HG03135 (cell line): ENCODE measurements around the gene UNC93B1.
"Not testable (repeated sequence)": the region's sequence is repeated elsewhere in the genome, so short reads cannot be mapped to it uniquely, and the experiment has no call there.

ENCODE experiments used
- ATAC-seq: cut with Tn5 transposase; IDR thresholded peaks from one replicate; pipeline ENCODE4 v1.9.1; 2021; ENCODE audit warnings: mild to moderate bottlenecking, moderate library complexity; ENCODE audit not compliant: unreplicated experiment

UNC93B1 gene

DNA sequence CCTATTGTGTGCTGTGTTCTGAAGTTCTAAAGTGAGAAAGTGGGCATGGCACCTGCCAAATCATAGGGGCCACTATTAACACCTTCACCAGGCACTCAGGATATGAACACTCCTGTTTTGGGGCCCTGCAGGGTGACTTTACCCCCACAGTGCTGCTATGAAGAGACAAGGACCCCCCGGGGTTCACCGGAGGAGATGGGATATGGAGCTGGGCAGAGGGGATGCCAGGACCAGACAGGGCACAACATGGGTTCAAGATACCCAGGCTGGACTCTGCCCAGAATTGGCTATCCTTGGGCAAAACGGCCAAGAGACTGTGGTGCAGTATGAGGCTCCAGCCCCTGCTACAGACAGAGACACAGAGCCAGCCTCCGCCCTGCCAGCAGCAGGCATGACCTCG, 9.5 kb downstream of the UNC93B1 start:
- not testable (repeated sequence) for ATAC-seq

DNA sequence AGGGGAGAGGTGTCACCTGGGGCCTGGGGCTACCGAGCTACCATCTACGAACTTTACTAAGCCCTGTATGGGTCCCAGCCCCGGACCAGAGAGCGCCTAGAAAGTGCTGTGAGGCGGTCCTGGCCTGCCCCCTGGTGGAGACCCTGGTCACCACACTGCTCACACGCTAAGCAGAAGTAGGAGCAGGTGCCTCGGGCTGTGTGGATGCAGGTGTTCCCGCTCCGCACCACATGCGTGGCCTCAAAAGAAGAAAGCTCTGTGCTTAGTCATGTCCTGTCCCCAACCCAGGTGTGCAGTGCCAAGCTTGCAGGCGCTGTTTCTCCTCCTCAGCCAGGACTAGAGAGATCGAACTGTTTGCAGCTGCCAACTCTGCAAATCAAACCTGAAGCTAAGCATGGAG, 10.1 kb downstream of the UNC93B1 start:
- ATAC-seq, result not testable (repeated sequence)

DNA sequence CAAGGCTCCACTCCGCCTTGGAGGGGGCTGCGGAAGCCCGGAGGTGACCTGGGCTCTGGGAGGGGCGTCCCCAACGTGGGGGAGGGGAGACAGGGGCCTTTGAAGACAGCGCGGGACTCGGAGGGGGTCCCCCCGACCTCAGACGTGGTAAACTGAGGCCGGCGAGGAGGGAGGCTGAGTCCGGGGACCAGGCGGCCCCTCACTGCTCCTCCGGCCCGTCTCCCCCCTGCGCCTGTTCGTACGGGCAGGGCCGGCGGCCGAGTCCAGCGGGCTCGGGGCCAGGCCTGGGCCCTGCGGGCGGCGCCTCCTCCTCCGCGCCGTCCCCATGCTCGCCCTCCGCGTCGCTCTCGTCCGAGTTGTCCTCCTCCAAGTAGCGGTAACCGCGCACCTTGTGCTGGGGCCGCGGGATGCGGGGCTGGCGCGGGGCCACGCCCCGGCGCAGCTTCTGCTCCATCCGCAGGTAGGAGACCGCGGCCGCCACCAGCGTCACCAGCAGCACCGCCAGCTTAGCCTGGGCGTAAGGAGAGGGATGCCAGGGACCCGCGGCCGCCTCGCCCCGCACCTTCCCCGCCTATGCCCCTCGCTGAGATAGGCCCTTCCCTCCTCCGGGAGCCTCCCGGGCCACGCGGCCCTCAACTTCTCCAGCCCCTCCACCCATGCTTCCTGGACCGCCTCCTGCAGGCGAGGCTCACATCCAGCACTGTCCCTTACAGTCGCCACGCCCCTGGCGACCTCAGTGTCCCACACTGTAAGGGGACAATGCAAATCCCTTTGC, 12.4 kb downstream of the UNC93B1 start:
- ATAC-seq, result not testable (repeated sequence)

DNA sequence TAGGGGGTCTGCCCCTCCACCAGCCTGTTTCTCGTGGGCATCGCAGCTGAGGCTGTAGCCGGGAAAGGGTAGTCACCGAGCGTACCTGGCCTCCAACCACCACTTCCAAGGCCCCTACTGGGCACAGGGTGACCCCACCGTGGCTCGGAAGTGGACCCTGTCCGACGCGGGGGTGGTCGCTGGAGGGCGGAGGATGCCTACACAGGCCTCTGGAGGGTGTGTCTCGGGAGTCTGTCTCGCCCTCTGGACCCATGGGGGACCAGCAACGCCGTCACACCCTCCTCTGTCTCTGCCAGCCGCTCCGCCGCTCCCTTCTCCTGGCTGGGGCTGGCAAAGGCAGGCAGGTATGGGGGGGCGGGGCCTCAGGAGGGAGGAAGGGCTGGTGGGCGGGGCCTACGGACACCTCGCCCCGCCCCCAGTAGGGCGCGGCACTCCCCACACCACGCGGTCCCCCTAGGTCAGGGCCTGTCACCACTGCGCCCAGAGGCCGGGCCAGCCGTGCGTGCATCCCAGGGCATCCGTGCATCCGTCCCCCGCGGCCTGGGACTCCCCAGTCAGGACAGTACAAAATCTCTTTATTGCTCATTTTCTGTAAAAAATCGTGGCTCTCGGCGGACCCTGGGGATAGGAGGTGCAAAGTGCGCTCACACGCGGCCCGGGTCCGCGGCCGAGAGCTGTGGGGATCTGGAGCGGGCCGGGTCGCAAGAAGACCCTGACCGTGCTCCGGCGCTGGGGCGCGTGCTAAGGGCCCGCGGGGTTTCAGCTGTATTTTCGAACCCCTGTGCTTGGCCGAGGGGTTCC, 13.2 kb downstream of the UNC93B1 start:
- not testable (repeated sequence) for ATAC-seq

DNA sequence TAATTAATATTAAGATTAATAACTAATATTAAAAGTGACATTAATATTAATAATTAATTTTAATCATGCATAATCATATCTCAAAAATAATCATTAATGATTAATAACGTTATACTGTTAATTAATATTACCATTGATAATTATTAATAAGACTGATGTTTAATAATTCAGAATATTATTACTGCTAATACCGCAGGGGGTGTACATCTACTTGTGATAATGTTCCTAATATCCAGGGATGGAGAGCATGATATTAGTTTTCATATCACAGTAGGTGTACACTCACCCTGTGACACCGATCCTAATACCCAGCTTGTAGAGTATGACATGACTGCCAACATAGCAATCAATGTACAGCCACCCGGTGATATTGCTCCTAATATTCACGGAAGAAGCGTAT, 18.6 kb downstream of the UNC93B1 start:
- ATAC-seq, result not testable (repeated sequence)

DNA sequence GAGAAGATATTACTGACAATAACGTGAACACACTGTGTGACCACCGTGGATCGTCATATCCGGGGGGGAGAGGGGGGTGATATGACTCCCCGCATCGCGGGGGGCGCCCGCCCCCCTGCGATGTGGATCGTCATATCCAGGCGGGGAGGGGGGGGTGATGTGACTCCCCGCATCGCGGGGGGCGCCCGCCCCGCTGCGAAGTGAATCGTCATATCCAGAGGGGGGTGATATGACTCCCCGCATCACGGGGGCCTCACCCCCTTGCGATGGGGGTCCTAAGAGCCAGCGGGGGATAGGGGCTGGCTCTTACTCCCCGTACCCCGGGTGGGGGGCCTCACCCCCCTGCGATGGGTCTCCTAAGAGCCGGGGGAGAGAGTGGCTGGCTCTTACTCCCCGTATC, 19.9 kb downstream of the UNC93B1 start:
- no peak for ATAC-seq

DNA sequence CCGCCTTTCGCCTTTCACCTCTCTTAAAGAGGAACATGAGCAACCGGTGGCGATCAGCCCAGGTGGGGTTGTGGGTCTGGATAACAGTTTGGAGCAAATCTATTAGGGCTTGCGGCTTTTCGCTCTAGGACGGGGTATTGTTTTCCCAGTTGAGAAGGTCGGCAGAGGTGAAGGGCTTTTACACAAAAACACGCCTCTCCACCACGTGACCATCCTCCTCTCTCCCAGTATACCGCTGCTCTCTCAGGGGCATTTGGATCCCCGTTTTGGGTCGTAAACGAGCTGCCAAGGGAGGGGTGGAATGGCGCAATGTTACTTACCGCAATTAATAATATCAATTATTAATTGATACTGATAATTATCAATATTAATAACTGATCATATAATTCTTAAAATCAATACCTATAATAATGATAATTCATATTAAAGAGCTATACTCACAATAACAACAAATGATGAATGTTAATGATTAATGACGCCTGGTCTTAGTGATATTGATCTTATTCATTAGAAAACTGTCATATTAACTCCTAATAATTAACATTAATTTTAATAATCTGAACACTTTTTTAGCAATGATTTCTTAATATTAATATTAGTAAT, 21.5 kb downstream of the UNC93B1 start:
- ATAC-seq, result not testable (repeated sequence)

DNA sequence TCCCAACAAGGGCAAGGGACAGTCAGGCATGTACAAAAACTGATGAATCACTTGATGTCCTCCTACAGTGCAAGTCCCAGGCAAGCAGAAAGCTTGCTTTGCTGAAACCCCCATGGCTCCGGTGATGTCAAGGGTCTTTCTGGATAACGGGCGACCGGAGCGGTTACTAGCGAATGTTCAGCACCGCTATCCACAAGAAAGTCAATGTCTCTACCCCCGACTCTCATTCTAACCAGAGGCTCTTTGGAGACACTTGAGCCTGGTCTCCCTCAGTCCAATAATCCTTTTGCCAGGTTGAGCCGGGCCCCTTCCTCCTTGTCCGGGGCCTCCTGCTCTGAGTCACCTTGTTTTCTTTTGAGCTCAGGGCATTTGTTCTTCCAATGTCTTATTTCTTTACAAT, 22.7 kb downstream of the UNC93B1 start:
- not testable (repeated sequence) for ATAC-seq

DNA sequence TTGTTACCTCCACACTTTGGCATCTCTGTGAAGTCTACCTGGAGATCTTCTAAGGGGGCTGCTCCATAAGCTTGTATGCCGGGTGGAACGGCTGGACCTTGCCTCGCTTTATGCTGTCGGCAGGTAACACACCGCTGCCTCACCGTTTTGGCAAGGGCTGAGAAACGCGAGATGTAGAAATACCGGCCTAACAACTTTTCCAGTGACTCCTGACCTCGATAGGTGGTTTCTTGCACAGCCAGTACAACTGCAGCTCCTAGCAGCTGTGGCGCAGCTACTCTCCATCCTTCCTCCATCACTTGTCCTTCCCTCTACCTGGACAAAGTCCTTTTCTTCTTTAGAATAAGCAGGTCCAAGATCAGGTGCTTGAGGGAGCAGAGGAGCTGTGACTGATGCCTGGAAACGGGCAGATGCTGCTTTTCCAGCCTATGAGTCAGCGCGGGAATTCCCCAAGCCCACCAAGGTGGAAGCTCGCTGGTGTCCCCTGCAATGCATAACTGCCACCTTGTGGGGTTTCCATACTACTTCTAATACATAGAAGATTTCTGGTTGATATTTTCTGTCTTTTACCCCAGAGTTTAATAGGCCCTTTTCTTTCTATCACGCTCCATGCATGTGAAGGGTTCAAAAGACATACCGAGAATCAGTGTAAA, 25.0 kb downstream of the UNC93B1 start:
- ATAC-seq, result not testable (repeated sequence)

DNA sequence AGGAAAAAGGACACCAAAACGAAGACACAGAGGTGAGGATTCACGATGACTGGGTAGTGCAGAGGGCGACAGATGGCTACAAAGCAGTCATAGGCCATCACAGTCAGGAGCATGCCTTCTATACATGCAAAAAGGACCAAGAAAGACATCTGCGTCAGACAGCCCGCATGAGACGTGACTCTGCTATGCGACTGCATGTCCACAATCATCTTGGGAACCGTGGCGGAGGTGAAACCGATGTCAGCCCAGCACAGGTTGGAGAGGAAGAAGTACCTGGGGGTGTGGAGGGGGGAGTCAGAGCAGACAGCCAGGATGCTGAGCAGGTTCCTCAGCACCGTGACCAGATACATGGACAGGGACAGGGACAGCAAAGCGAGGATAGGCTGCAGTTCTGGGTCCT, 29.2 kb downstream of the UNC93B1 start:
- not testable (repeated sequence) for ATAC-seq

DNA sequence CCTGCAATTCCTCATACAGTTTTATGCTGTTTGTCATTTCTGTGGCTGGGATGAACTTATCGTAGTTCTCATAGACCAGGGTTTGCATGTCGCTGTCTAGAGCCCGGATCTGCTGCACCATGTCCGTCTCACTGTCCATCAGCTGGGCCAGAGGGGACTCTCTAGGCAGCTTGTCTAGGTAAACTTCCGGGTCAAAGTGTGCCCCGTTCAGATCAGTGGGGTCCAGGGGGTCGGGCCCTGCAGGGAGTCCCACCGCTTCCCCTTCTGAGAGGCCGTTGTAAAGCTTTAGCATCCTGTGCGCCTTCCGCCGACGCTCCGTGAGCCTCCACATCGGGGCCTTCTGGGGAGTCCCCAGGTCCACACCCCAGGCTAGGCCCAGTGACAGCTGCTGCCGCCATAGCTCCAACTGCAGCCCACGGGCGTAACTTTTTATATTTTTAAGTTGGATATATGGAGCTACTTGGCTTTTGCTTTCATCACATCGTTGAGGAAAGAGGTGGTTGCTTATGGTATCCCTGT, 38.0 kb downstream of the UNC93B1 start:
- not testable (repeated sequence) for ATAC-seq

DNA sequence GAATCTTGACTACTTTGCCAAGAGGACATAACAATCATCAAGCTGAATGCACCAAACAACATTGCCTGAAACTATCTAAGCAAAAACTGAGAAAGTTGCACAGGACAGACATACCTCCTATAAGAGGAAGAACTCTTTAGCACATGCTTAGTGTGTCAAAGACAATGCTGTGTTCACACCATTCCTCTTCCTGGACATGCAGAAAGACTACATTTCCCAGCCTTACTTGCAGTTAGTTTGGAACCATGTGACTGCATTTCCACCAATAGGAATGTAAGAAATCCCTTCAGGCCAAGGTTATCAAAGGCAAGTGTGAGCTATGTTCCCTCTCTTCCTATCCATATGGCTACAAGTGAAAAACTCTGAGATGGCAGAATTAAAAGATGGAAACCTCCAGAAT, 39.2 kb downstream of the UNC93B1 start:
- not testable (repeated sequence) for ATAC-seq

DNA sequence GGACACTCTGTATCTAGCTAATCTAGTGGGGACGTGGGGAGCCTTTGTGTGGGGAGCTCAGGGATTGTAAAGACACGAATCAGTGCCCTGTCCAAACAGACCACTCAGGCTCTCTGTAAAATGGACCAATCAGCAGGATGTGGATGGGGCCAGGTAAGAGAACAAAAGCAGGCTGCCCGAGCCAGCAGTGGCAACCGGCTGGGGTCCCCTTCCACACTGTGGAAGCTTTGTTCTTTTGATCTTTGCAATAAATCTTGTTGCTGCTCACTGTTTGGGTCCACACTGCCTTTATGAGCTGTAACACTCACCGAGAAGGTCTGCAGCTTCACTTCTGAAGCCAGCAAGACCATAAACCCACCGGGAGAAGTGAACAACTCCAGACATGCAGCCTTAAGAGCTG, 40.0 kb downstream of the UNC93B1 start:
- ATAC-seq, result not testable (repeated sequence)

DNA sequence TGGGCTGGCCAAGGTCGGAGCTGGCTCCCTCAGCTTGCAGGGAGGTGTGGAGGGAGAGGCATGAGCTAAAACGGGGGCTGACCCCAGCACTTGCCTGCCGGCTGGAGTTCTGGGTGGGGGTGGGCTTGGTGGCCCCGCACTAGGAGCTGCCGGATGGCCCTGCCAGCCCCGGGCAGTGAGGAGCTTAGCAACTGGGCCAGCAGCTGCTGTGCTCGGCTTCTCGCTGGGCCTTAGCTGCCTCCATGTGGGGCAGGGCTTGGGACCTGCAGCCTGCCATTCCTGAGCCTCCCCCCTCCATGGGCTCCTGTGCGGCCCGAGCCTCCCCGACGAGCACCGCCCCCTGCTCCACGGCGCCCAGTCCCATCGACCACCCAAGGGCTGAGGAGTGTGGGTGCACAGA, 40.7 kb downstream of the UNC93B1 start:
- not testable (repeated sequence) for ATAC-seq

DNA sequence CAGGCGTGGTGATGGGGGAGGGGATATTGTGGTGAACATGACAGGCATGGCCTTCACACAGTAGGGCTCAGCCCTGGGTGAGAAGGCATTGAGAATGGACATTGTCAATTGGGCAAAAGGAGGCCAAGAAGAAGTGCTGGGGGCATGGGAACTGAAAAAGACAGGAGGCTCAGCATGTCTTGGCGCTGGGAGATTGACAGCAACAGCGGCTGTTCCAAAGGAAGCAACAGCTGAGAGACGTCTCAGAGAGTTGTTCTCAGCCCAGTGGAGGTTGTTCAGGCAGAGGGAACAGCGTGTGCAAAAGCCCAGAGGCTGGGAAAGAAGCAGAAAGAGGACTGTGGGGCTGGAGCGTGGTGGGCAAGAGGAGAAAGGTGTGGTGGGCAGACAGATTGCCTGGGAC, 47.7 kb downstream of the UNC93B1 start:
- ATAC-seq, result not testable (repeated sequence)

DNA sequence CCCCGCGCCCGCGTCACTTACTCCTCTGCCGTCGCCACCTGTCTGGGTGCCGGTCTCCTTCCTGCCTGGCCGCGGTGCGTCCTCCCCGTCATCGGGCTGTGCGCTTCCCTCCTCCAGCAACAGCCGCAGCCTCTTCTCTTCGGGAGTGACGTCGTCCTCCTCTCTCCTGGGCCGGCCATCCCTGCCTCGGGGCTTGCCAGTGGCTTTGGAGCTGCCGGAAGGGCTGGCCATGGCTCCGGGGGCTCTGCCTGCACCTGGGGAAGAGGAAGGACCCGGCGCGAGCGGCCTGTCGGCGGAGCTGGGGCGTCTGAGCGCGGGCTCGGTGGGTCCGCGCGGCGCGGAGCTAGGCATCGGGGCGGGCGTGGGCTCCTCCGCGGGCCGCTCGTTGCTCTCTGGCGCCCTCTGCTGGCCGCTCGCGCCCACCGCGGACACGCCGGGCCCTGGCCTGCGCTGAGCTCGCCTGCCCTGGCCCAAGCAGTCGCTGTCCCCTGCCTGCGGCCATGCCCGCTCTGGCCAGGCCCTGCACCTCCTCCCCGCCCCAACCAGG, 48.4 kb downstream of the UNC93B1 start:
- not testable (repeated sequence) for ATAC-seq

DNA sequence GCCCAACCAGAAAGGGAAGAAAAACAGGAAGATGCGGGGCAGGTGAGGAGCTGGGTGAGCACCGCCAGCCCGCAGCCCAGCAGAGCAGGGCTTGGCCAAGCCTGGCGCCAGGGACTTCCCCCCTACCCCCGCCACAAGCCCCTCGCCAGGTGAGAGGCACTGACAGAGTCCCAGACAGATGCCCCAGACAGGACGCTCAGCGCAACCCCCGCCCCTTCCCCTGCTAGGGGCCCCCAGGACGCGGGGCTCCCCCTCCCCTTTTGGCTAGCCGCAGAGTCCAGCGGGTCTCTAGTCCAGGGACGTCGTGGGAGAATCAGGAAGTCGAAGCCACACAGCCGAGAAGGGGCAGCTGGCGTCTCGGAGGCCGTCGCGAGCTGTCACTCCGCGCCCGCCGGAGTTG, 48.9 kb downstream of the UNC93B1 start:
- ATAC-seq, result not testable (repeated sequence)

DNA sequence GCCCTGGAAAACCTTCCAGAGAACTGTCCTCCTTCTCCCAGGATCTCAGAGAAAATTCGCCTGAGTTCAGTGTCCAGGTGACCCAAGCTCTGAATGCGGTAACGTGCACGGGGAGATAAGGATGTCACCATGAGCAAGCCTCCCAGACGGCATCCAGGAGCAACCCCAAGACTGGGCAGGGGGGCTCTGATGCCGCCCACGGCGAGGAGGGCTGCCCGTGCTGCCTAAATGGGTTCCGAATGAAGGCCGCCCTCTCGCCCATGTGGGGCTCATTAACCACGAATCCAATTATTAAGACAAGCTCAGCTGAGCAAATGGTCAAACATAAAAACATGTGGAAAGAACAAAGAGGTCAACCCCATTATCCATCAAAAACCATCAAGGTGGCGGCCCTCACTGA, 49.6 kb downstream of the UNC93B1 start:
- not testable (repeated sequence) for ATAC-seq

DNA sequence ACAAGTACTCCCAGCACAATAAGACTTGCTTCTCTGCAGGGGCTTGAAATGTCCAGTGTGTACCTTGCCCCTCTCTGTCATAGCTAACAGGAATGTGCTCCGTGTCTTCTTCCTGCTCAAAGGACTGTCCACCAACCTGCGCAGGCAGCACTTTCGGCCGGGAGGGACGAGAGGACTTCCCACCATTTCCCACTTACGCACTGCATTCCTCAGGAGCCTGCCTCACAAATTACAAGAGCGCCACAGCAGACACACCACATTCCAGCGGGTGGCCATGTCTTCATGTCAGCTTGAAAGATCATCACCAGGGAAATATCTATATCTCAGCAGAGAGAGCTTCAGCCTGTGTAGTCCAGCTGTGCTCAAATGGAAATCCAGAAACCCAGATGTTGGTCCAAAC, 53.2 kb downstream of the UNC93B1 start:
- ATAC-seq, result not testable (repeated sequence)

DNA sequence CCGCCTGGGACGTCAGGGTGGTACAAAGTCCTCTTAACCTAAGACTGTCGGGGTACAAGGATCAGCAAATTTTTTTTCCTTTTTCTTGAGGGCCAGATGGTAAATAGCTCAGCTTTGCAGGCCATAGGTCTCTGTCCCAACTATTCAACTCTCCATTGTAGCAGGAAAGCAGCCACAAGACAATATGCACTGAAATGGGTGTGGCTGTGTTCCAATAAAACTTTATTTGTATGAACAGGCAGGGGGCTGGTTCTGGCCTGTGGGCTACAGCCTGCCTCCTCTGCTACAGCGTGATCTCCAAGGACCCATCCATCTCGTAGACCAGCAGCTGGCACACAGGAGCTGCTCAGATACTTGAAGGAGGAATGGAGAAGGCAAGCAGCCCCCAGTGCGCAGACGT, 56.1 kb downstream of the UNC93B1 start:
- not testable (repeated sequence) for ATAC-seq

DNA sequence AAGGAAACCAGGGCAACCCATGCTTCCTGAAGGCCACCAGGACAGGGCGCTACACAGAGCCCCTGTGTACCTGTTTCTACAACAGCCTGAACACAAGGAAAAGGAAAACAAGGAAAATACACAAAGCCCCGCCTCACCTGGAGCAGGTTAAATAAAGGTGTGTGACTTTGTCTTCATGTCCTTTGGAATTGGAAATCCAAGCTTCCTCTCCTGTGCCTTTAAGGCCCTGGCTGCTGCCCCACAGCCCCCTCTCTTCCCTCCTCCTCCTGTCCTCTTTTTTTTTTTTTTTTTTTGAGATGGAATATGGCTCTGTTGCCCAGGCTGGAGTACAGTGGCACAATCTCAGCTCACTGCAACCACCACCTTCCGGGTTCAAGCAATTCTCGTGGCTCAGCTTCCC, 57.5 kb downstream of the UNC93B1 start:
- not testable (repeated sequence) for ATAC-seq
